ENCODE data around the gene ABCG2. TPM values are rescaled to one million over a fixed set of nuclear protein-coding genes. Genes with fewer than 3 reads are reported as not detected.
A peak's percentile ranks its signal among the peaks of the same experiment; 100 is the strongest.

Gene ABCG2
- total RNA-seq, 5 donors from 2014 or later (not counting 1 experiment from before 2014, with no cell fraction given) = 0.35 to 1.1 (median 0.44) TPM; not detected in 1

DNA sequence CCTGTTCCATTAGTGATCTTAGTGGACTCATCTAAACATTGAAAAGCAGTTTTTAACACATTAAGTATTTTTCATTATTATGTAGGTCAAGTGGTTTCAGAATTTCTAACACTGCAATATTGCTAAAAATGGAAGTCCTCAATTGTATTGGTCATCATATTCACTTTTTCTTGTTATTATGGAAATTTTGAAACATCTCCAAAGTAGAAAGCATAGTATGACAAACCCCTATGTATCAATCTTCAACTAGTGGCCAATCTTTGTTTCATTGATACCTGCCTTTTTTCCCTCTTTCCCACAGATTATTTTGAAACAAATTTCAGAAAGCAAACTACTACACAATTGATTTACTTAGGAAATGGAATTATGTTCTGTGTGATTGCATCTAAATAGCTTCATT, 14.5 kb upstream of the ABCG2 start:
- Mint-ChIP-seq H3K9me3 (no peaks in the 10 kb centered on the region), H3K4me1 (no peaks in the 10 kb centered on the region), H3K36me3 (no peaks in the 10 kb centered on the region), H3K4me3 (no peak overlapping the region), H3K27ac (no peak overlapping the region), H3K27me3 (peaks cover 4 to 9% of the 10 kb centered on the region in 2 donors)
- Histone ChIP-seq H3K4me1 (ENCODE audit: control insufficient read depth in 1 of 2, extremely low read depth in 1 of 2, insufficient read depth in 2 of 2, low read length in 2 of 2) (no peaks in the 10 kb centered on the region), H3K27ac (ENCODE audit: low read length) (no peak overlapping the region), H3K27me3 (replicated peaks in 1 of 2; ENCODE audit: control insufficient read depth in 2 of 2, extremely low read depth in 1 of 2, insufficient read depth in 2 of 2, low read length in 1 of 2) (no peaks in the 10 kb centered on the region), H3K4me3 (ENCODE audit: control insufficient read depth in 1 of 2, extremely low read depth in 1 of 2, low read length in 1 of 2) (no peak overlapping the region), H3K9me3 (no peaks in the 10 kb centered on the region), H3K36me3 (ENCODE audit: control insufficient read depth in 2 of 2, extremely low read depth in 1 of 2, insufficient read depth in 1 of 2, low read length in 1 of 2) (no peaks in the 10 kb centered on the region)
- DNase-seq = no peak
- ATAC-seq (replicated peaks in 1 of 4) = no peak
- CTCF ChIA-PET = no interaction called here
- POLR2A ChIA-PET = no interaction called here

DNA sequence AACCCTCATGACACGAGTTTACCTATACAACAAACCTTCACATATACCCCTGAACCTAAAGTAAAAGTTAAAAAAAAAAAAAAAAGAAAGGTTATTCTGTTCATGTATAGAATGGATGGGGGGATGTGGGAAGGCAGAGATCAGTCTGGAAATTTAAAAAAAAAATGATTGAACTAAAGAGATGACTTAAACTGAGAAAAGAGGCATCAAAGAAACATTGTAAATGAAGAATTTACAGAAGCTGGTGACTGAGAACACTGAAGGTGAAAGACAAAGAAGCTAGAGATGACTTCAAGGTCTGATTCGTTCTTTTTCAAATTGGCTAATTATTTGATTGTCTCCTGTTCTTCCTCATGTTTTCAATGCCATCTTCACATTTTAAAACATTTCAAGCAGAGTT, 12.8 kb upstream of the ABCG2 start:
- Mint-ChIP-seq H3K27ac (no peak overlapping the region), H3K27me3 (peaks cover 0 to 4% of the 10 kb centered on the region in 2 donors), H3K4me1 (no peaks in the 10 kb centered on the region), H3K4me3 (no peak overlapping the region), H3K9me3 (no peaks in the 10 kb centered on the region), H3K36me3 (no peaks in the 10 kb centered on the region)
- Histone ChIP-seq H3K27ac (ENCODE audit: low read length) (no peak overlapping the region), H3K27me3 (replicated peaks in 1 of 2; ENCODE audit: control insufficient read depth in 2 of 2, extremely low read depth in 1 of 2, insufficient read depth in 2 of 2, low read length in 1 of 2) (no peaks in the 10 kb centered on the region), H3K4me1 (ENCODE audit: control insufficient read depth in 1 of 2, extremely low read depth in 1 of 2, insufficient read depth in 2 of 2, low read length in 2 of 2) (no peaks in the 10 kb centered on the region), H3K9me3 (no peaks in the 10 kb centered on the region), H3K4me3 (ENCODE audit: control insufficient read depth in 1 of 2, extremely low read depth in 1 of 2, low read length in 1 of 2) (no peak overlapping the region), H3K36me3 (ENCODE audit: control insufficient read depth in 2 of 2, extremely low read depth in 1 of 2, insufficient read depth in 1 of 2, low read length in 1 of 2) (no peaks in the 10 kb centered on the region)
- DNase-seq (no peak), ATAC-seq (replicated peaks in 1 of 4) (no peak)
- ChIA-PET CTCF (no interaction called here), POLR2A (no interaction called here)
- no CpG with 5 or more reads among the region's 2 CpGs for WGBS (ENCODE audit: insufficient coverage)

DNA sequence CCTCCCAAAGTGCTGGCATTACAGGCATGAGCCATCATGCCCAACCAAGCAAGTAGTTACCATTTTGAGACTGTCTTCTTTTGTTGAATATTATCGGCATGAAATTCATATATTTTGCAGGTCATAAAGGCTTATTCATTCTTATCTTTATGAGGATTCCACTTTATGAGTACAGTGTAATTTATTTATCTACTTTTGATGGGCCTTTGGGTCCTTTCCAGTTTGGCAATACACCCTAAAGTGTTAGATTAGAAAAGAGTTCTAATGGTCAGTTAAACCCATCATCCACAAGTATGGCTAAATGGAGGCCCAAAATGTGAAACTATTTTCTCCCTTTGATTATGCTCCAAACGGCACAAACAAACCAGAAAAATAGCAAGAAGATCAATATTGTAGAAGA, 10.9 kb upstream of the ABCG2 start:
- no peak overlapping the region for H3K4me3 Mint-ChIP-seq
- ATAC-seq (replicated peaks in 1 of 4) (no peak), DNase-seq (no peak)
- Histone ChIP-seq H3K4me1 (ENCODE audit: control insufficient read depth in 1 of 2, extremely low read depth in 1 of 2, insufficient read depth in 2 of 2, low read length in 2 of 2) (no peaks in the 10 kb centered on the region), H3K27me3 (replicated peaks in 1 of 2; ENCODE audit: control insufficient read depth in 2 of 2, extremely low read depth in 1 of 2, insufficient read depth in 2 of 2, low read length in 1 of 2) (peaks cover 0 to under 1% of the 10 kb centered on the region in 2 experiments), H3K9me3 (no peaks in the 10 kb centered on the region), H3K36me3 (ENCODE audit: control insufficient read depth in 2 of 2, extremely low read depth in 1 of 2, insufficient read depth in 1 of 2, low read length in 1 of 2) (no peaks in the 10 kb centered on the region), H3K27ac (ENCODE audit: low read length) (no peak overlapping the region), H3K4me3 (ENCODE audit: control insufficient read depth in 1 of 2, extremely low read depth in 1 of 2, low read length in 1 of 2) (no peak overlapping the region)
- ChIA-PET POLR2A (no interaction called here), CTCF (no interaction called here)
- H3K9me3 Mint-ChIP-seq = no peaks in the 10 kb centered on the region
- H3K27ac Mint-ChIP-seq = no peak overlapping the region
- WGBS (ENCODE audit: insufficient coverage) = no CpG with 5 or more reads among the region's 2 CpGs
- no peaks in the 10 kb centered on the region for H3K4me1 Mint-ChIP-seq
- peaks cover 0 to 4% of the 10 kb centered on the region in 2 donors for H3K27me3 Mint-ChIP-seq
- H3K36me3 Mint-ChIP-seq = no peaks in the 10 kb centered on the region

DNA sequence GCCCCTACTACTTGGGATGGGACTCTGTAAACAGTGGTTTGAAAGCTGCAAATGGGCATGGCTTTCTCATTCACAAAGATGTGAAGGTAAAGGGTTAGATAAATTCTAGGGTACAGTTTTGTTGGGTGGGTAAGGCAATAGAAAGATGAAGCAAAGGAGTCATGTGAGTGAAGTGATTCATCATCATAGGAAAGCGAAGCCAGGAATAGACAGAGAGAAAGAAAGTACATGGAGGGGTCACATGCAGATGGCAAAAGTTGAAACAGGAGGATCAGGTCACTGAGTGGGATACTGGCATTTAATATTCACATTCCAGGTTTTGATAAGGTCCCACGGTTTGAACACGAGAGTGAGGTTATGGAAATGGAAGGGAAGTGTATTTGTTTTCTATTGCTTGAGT, 8.2 kb upstream of the ABCG2 start:
- Mint-ChIP-seq H3K4me1 (no peaks in the 10 kb centered on the region), H3K36me3 (no peaks in the 10 kb centered on the region), H3K9me3 (no peaks in the 10 kb centered on the region), H3K27me3 (peaks cover 4 to 6% of the 10 kb centered on the region in 2 donors), H3K4me3 (no peak overlapping the region), H3K27ac (no peak overlapping the region)
- no peaks in the 10 kb centered on the region for H3K9me3 ChIP-seq
- no peak for DNase-seq
- H3K4me1 ChIP-seq (ENCODE audit: control insufficient read depth in 1 of 2, extremely low read depth in 1 of 2, insufficient read depth in 2 of 2, low read length in 2 of 2) = no peaks in the 10 kb centered on the region
- POLR2A ChIA-PET = no interaction called here
- H3K27me3 ChIP-seq (replicated peaks in 1 of 2; ENCODE audit: control insufficient read depth in 2 of 2, extremely low read depth in 1 of 2, insufficient read depth in 2 of 2, low read length in 1 of 2) = peaks cover 0 to 2% of the 10 kb centered on the region in 2 experiments
- no peak overlapping the region for H3K4me3 ChIP-seq (ENCODE audit: control insufficient read depth in 1 of 2, extremely low read depth in 1 of 2, low read length in 1 of 2)
- 73% methylated on average over 1 of the region's 3 CpGs for WGBS (ENCODE audit: insufficient coverage)
- CTCF ChIA-PET = no interaction called here
- H3K36me3 ChIP-seq (ENCODE audit: control insufficient read depth in 2 of 2, extremely low read depth in 1 of 2, insufficient read depth in 1 of 2, low read length in 1 of 2) = no peaks in the 10 kb centered on the region
- H3K27ac ChIP-seq (ENCODE audit: low read length) = no peak overlapping the region
- ATAC-seq (replicated peaks in 1 of 4) = no peak

DNA sequence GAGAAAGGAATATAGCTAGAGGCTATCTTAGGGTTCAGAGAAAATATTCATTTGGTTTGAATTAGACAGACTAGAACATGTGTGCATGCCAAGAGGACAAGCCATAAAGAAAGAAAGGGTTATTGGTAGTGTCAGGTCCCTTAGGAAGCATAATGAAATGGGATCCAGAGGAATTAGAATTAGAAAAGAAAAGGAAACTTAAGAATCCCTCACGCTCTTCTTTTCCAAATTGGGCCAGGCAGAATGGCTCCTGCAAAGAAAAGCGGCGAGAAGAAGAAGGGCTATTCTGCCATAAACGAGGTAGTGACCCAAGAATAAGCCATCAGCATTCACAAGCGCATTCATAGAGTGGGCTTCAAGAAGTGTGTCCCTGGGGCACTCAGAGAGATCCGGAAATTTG, 4.9 kb upstream of the ABCG2 start:
- Histone ChIP-seq H3K36me3 (ENCODE audit: control insufficient read depth in 2 of 2, extremely low read depth in 1 of 2, insufficient read depth in 1 of 2, low read length in 1 of 2) (no peaks in the 10 kb centered on the region), H3K9me3 (no peaks in the 10 kb centered on the region), H3K4me1 (ENCODE audit: control insufficient read depth in 1 of 2, extremely low read depth in 1 of 2, insufficient read depth in 2 of 2, low read length in 2 of 2) (peaks cover 0 to 9% of the 10 kb centered on the region in 2 experiments), H3K27ac (ENCODE audit: low read length) (no peak overlapping the region), H3K27me3 (replicated peaks in 1 of 2; ENCODE audit: control insufficient read depth in 2 of 2, extremely low read depth in 1 of 2, insufficient read depth in 2 of 2, low read length in 1 of 2) (peaks cover 0 to 10% of the 10 kb centered on the region in 2 experiments), H3K4me3 (ENCODE audit: control insufficient read depth in 1 of 2, extremely low read depth in 1 of 2, low read length in 1 of 2) (no peak overlapping the region)
- POLR2A ChIA-PET = interaction anchor here in 1 of 2 donors (0.7 kb wide), 1 partner anchor 9 kb away, joined by 3 read pairs; no protein-coding TSS in a partner anchor
- H3K27me3 Mint-ChIP-seq = peaks cover 0 to 10% of the 10 kb centered on the region in 2 donors
- no peak overlapping the region for H3K27ac Mint-ChIP-seq
- H3K4me1 Mint-ChIP-seq = peaks cover 7 to 8% (median 7%) of the 10 kb centered on the region in 3 donors
- DNase-seq (no peak), ATAC-seq (replicated peaks in 1 of 4) (no peak)
- H3K9me3 Mint-ChIP-seq = no peaks in the 10 kb centered on the region
- CTCF ChIA-PET = interaction anchor here (0.5 to 0.7 kb wide), 3 partner anchors 18 to 833 kb away, joined by 3 to 5 read pairs (median 5); no protein-coding TSS in a partner anchor
- H3K4me3 Mint-ChIP-seq = no peak overlapping the region
- 96% methylated on average over 3 of the region's 6 CpGs for WGBS (ENCODE audit: insufficient coverage)
- no peaks in the 10 kb centered on the region for H3K36me3 Mint-ChIP-seq

DNA sequence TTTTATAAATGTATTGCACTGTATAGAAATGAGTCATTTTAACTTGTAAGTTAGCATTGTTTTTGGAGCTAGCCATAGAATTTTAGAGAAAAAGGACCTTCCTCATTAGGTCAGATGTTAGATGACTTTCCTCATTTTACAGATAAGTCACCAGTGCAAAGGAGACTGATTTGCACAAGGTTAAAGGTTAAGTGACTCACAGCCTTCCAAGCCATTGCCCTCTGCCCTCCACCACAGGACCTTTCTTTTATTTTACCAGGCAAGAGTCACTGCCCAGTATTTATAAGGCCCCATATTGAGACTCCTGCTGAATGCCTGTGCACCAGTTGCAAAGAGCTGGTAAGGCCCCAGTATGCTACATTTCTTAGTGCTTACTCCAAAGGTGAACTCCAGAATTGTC, 4.2 kb upstream of the ABCG2 start:
- Histone ChIP-seq H3K27ac (ENCODE audit: low read length) (no peak overlapping the region), H3K9me3 (no peaks in the 10 kb centered on the region), H3K4me1 (ENCODE audit: control insufficient read depth in 1 of 2, extremely low read depth in 1 of 2, insufficient read depth in 2 of 2, low read length in 2 of 2) (peaks cover 0 to 11% of the 10 kb centered on the region in 2 experiments), H3K27me3 (replicated peaks in 1 of 2; ENCODE audit: control insufficient read depth in 2 of 2, extremely low read depth in 1 of 2, insufficient read depth in 2 of 2, low read length in 1 of 2) (peaks cover 0 to 11% of the 10 kb centered on the region in 2 experiments), H3K36me3 (ENCODE audit: control insufficient read depth in 2 of 2, extremely low read depth in 1 of 2, insufficient read depth in 1 of 2, low read length in 1 of 2) (no peaks in the 10 kb centered on the region), H3K4me3 (ENCODE audit: control insufficient read depth in 1 of 2, extremely low read depth in 1 of 2, low read length in 1 of 2) (no peak overlapping the region)
- DNase-seq (no peak), ATAC-seq (replicated peaks in 1 of 4) (no peak)
- POLR2A ChIA-PET = no interaction called here
- Mint-ChIP-seq H3K9me3 (no peaks in the 10 kb centered on the region), H3K4me1 (peaks cover 13 to 15% (median 14%) of the 10 kb centered on the region in 3 donors), H3K4me3 (no peak overlapping the region), H3K27me3 (peaks cover 3 to 12% of the 10 kb centered on the region in 2 donors), H3K36me3 (no peaks in the 10 kb centered on the region), H3K27ac (no peak overlapping the region)
- CTCF ChIA-PET = no interaction called here

DNA sequence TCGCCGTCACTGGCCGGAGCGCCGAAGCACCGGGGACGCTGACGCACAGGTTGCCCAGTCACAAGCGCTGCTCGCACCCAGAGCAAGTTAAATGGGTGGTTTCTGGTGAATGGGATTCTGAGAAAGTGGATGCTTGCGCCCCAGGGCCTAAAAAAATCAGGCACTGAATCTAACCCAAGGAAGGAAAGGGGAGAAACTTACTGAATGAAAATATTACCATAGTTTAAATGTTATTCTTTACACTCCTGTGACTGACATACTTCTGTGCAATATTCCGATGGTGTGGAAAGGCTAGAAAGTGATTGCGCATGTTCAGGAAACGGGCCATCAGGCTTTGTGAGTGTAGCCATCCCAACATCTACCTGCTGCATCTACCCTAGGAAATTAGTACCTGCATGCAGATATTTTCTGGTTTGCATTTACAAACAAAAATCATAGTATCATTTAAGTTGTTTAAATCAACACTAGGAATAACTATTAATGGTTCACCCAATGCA, 838 bp upstream of the ABCG2 start:
- no peaks in the 10 kb centered on the region for H3K36me3 ChIP-seq (ENCODE audit: control insufficient read depth in 2 of 2, extremely low read depth in 1 of 2, insufficient read depth in 1 of 2, low read length in 1 of 2)
- no peaks in the 10 kb centered on the region for H3K9me3 Mint-ChIP-seq
- POLR2A ChIA-PET = no interaction called here
- H3K27ac ChIP-seq (ENCODE audit: low read length) = no peak overlapping the region
- H3K27me3 Mint-ChIP-seq = peaks cover 9 to 12% of the 10 kb centered on the region in 2 donors
- H3K36me3 Mint-ChIP-seq = no peaks in the 10 kb centered on the region
- ATAC-seq (replicated peaks in 1 of 4) (no peak), DNase-seq (no peak)
- H3K4me3 Mint-ChIP-seq = peak overlapping the region; percentile 61 to 73 (median 63)
- 4% methylated on average over 10 of the region's 14 CpGs for WGBS (ENCODE audit: insufficient coverage)
- no peak overlapping the region for H3K27ac Mint-ChIP-seq
- H3K4me1 Mint-ChIP-seq = peaks cover 14 to 16% (median 15%) of the 10 kb centered on the region in 3 donors
- CTCF ChIA-PET = no interaction called here
- H3K27me3 ChIP-seq (replicated peaks in 1 of 2; ENCODE audit: control insufficient read depth in 2 of 2, extremely low read depth in 1 of 2, insufficient read depth in 2 of 2, low read length in 1 of 2) = peaks cover 0 to 11% of the 10 kb centered on the region in 2 experiments
- H3K4me3 ChIP-seq (ENCODE audit: control insufficient read depth in 1 of 2, extremely low read depth in 1 of 2, low read length in 1 of 2) = peak overlapping the region; percentile 42 to 69
- H3K9me3 ChIP-seq = no peaks in the 10 kb centered on the region
- H3K4me1 ChIP-seq (ENCODE audit: control insufficient read depth in 1 of 2, extremely low read depth in 1 of 2, insufficient read depth in 2 of 2, low read length in 2 of 2) = peaks cover 0 to 11% of the 10 kb centered on the region in 2 experiments
